ENCODE results near the gene IL1F10. TPM values are rescaled to one million over a fixed set of nuclear protein-coding genes. Genes with fewer than 3 reads are reported as not detected.

The IL1F10 gene
- total and polyA plus RNA-seq, 7 experiments from 2014 or later: not detected

- H3K4me1 ChIP-seq (ENCODE audit: control insufficient read depth in 2 of 2, insufficient read depth in 2 of 2, low read length in 2 of 2): no peaks in the 10 kb centered on the region
- no peak overlapping the region for H3K27ac Mint-ChIP-seq
- no peaks in the 10 kb centered on the region for H3K9me3 Mint-ChIP-seq
- ChIA-PET CTCF (no interaction called here), POLR2A (no interaction called here)
- no peaks in the 10 kb centered on the region for H3K36me3 ChIP-seq (ENCODE audit: control insufficient read depth in 2 of 3, insufficient read depth in 3 of 3, low read length in 3 of 3)
- H3K27me3 ChIP-seq (ENCODE audit: control insufficient read depth in 2 of 2, insufficient read depth in 2 of 2, low read length in 2 of 2): no peaks in the 10 kb centered on the region
- ATAC-seq: no peak
- no peaks in the 10 kb centered on the region for H3K9me3 ChIP-seq (ENCODE audit: control insufficient read depth in 2 of 3, low read length in 3 of 3)
- H3K4me3 Mint-ChIP-seq: no peak overlapping the region
- H3K4me1 Mint-ChIP-seq: peaks cover 0 to 4% (median 0%) of the 10 kb centered on the region in 7 donors
- peaks cover 0 to 47% (median 0%) of the 10 kb centered on the region in 5 donors for H3K27me3 Mint-ChIP-seq
- no peak for DNase-seq
- intact Hi-C loops (cut with micrococcal nuclease): no loop called here
- no peak overlapping the region for H3K27ac ChIP-seq (ENCODE audit: low read depth, low read length)
- no peak overlapping the region for H3K4me3 ChIP-seq (ENCODE audit: low read length)
- H3K36me3 Mint-ChIP-seq: peaks cover 0 to 4% (median 0%) of the 10 kb centered on the region in 5 donors
Measured at GRCh38 chr2:113032737-113033136, 35.0 kb upstream of the IL1F10 start.

GRCh38 chr2:113034016-113034415 lies 33.8 kb upstream of the IL1F10 start:
- Histone ChIP-seq H3K4me1 (ENCODE audit: control insufficient read depth in 2 of 2, insufficient read depth in 2 of 2, low read length in 2 of 2) (no peaks in the 10 kb centered on the region), H3K9me3 (ENCODE audit: control insufficient read depth in 2 of 3, low read length in 3 of 3) (no peaks in the 10 kb centered on the region), H3K4me3 (ENCODE audit: low read length) (no peak overlapping the region), H3K27me3 (ENCODE audit: control insufficient read depth in 2 of 2, insufficient read depth in 2 of 2, low read length in 2 of 2) (no peaks in the 10 kb centered on the region), H3K27ac (ENCODE audit: low read depth, low read length) (no peak overlapping the region), H3K36me3 (ENCODE audit: control insufficient read depth in 2 of 3, insufficient read depth in 3 of 3, low read length in 3 of 3) (no peaks in the 10 kb centered on the region)
- Mint-ChIP-seq H3K4me3 (no peak overlapping the region), H3K36me3 (peaks cover 0 to 4% (median 0%) of the 10 kb centered on the region in 5 donors), H3K9me3 (no peaks in the 10 kb centered on the region), H3K4me1 (peaks cover 0 to 4% (median 0%) of the 10 kb centered on the region in 7 donors), H3K27me3 (peaks cover 0 to 43% (median 4%) of the 10 kb centered on the region in 5 donors), H3K27ac (no peak overlapping the region)
- POLR2A ChIA-PET: no interaction called here
- CTCF ChIA-PET: no interaction called here
- intact Hi-C loops (cut with micrococcal nuclease): no loop called here
- ATAC-seq: no peak
- no peak for DNase-seq

GRCh38 chr2:113036763-113037162 lies 31.0 kb upstream of the IL1F10 start:
- intact Hi-C loops (cut with micrococcal nuclease): no loop called here
- H3K27ac ChIP-seq (ENCODE audit: low read depth, low read length): no peak overlapping the region
- CTCF ChIA-PET: interaction anchor here (1.3 kb wide), 1 partner anchor 101 kb away, joined by 3 read pairs; no protein-coding TSS in a partner anchor
- DNase-seq (no peak), ATAC-seq (no peak)
- H3K36me3 Mint-ChIP-seq: peaks cover 0 to 4% (median 0%) of the 10 kb centered on the region in 5 donors
- H3K9me3 Mint-ChIP-seq: no peaks in the 10 kb centered on the region
- H3K36me3 ChIP-seq (ENCODE audit: control insufficient read depth in 2 of 3, insufficient read depth in 3 of 3, low read length in 3 of 3): no peaks in the 10 kb centered on the region
- H3K4me3 ChIP-seq (ENCODE audit: low read length): no peak overlapping the region
- H3K27me3 ChIP-seq (ENCODE audit: control insufficient read depth in 2 of 2, insufficient read depth in 2 of 2, low read length in 2 of 2): no peaks in the 10 kb centered on the region
- H3K4me1 Mint-ChIP-seq: peaks cover 0 to 5% (median 0%) of the 10 kb centered on the region in 7 donors
- peaks cover 0 to 40% (median 2%) of the 10 kb centered on the region in 5 donors for H3K27me3 Mint-ChIP-seq
- POLR2A ChIA-PET: no interaction called here
- H3K27ac Mint-ChIP-seq: no peak overlapping the region
- H3K4me1 ChIP-seq (ENCODE audit: control insufficient read depth in 2 of 2, insufficient read depth in 2 of 2, low read length in 2 of 2): no peaks in the 10 kb centered on the region
- no peaks in the 10 kb centered on the region for H3K9me3 ChIP-seq (ENCODE audit: control insufficient read depth in 2 of 3, low read length in 3 of 3)
- H3K4me3 Mint-ChIP-seq: no peak overlapping the region

GRCh38 chr2:113038291-113038690 lies 29.5 kb upstream of the IL1F10 start:
- H3K36me3 ChIP-seq (ENCODE audit: control insufficient read depth in 2 of 3, insufficient read depth in 3 of 3, low read length in 3 of 3): no peaks in the 10 kb centered on the region
- DNase-seq (no peak), ATAC-seq (no peak)
- ChIA-PET POLR2A (interaction anchor here (0.6 kb wide), 1 partner anchor 22 kb away, joined by 3 read pairs; no protein-coding TSS in a partner anchor), CTCF (no interaction called here)
- Mint-ChIP-seq H3K27me3 (peaks cover 0 to 43% (median 4%) of the 10 kb centered on the region in 5 donors), H3K36me3 (peaks cover 0 to 4% (median 0%) of the 10 kb centered on the region in 5 donors), H3K4me1 (peaks cover 0 to 4% (median 0%) of the 10 kb centered on the region in 7 donors), H3K4me3 (no peak overlapping the region), H3K27ac (no peak overlapping the region), H3K9me3 (no peaks in the 10 kb centered on the region)
- intact Hi-C loops (cut with micrococcal nuclease): no loop called here
- H3K27me3 ChIP-seq (ENCODE audit: control insufficient read depth in 2 of 2, insufficient read depth in 2 of 2, low read length in 2 of 2): no peaks in the 10 kb centered on the region
- H3K9me3 ChIP-seq (ENCODE audit: control insufficient read depth in 2 of 3, low read length in 3 of 3): no peaks in the 10 kb centered on the region
- H3K27ac ChIP-seq (ENCODE audit: low read depth, low read length): no peak overlapping the region
- no peak overlapping the region for H3K4me3 ChIP-seq (ENCODE audit: low read length)
- H3K4me1 ChIP-seq (ENCODE audit: control insufficient read depth in 2 of 2, insufficient read depth in 2 of 2, low read length in 2 of 2): no peaks in the 10 kb centered on the region

GRCh38 chr2:113039158-113039557 lies 28.6 kb upstream of the IL1F10 start:
- Histone ChIP-seq H3K27ac (ENCODE audit: low read depth, low read length) (no peak overlapping the region), H3K4me1 (ENCODE audit: control insufficient read depth in 2 of 2, insufficient read depth in 2 of 2, low read length in 2 of 2) (no peaks in the 10 kb centered on the region), H3K9me3 (ENCODE audit: control insufficient read depth in 2 of 3, low read length in 3 of 3) (no peaks in the 10 kb centered on the region), H3K4me3 (ENCODE audit: low read length) (no peak overlapping the region), H3K36me3 (ENCODE audit: control insufficient read depth in 2 of 3, insufficient read depth in 3 of 3, low read length in 3 of 3) (no peaks in the 10 kb centered on the region), H3K27me3 (ENCODE audit: control insufficient read depth in 2 of 2, insufficient read depth in 2 of 2, low read length in 2 of 2) (no peaks in the 10 kb centered on the region)
- Mint-ChIP-seq H3K36me3 (peaks cover 0 to 4% (median 0%) of the 10 kb centered on the region in 5 donors), H3K4me1 (peaks cover 0 to 4% (median 0%) of the 10 kb centered on the region in 7 donors), H3K4me3 (no peak overlapping the region), H3K27ac (peak overlapping the region in 1 of 9 donors; percentile 55), H3K27me3 (peaks cover 0 to 45% (median 4%) of the 10 kb centered on the region in 5 donors), H3K9me3 (no peaks in the 10 kb centered on the region)
- ChIA-PET CTCF (no interaction called here), POLR2A (no interaction called here)
- intact Hi-C loops (cut with micrococcal nuclease): no loop called here
- no peak for ATAC-seq
- DNase-seq: no peak

- Histone ChIP-seq H3K9me3 (ENCODE audit: control insufficient read depth in 2 of 3, low read length in 3 of 3) (no peaks in the 10 kb centered on the region), H3K27me3 (ENCODE audit: control insufficient read depth in 2 of 2, insufficient read depth in 2 of 2, low read length in 2 of 2) (no peaks in the 10 kb centered on the region), H3K27ac (ENCODE audit: low read depth, low read length) (no peak overlapping the region), H3K4me1 (ENCODE audit: control insufficient read depth in 2 of 2, insufficient read depth in 2 of 2, low read length in 2 of 2) (no peaks in the 10 kb centered on the region), H3K36me3 (ENCODE audit: control insufficient read depth in 2 of 3, insufficient read depth in 3 of 3, low read length in 3 of 3) (no peaks in the 10 kb centered on the region), H3K4me3 (ENCODE audit: low read length) (no peak overlapping the region)
- H3K27ac Mint-ChIP-seq: peak overlapping the region in 1 of 9 donors; percentile 55
- DNase-seq (no peak), ATAC-seq (no peak)
- ChIA-PET CTCF (no interaction called here), POLR2A (no interaction called here)
- no peaks in the 10 kb centered on the region for H3K9me3 Mint-ChIP-seq
- peaks cover 0 to 4% (median 0%) of the 10 kb centered on the region in 5 donors for H3K36me3 Mint-ChIP-seq
- intact Hi-C loops (cut with micrococcal nuclease): no loop called here
- no peak overlapping the region for H3K4me3 Mint-ChIP-seq
- H3K4me1 Mint-ChIP-seq: peaks cover 0 to 4% (median 0%) of the 10 kb centered on the region in 7 donors
- H3K27me3 Mint-ChIP-seq: peaks cover 0 to 44% (median 4%) of the 10 kb centered on the region in 5 donors
Measured at GRCh38 chr2:113039719-113040118, 28.1 kb upstream of the IL1F10 start.

- no peak overlapping the region for H3K4me3 ChIP-seq (ENCODE audit: low read length)
- intact Hi-C loops (cut with micrococcal nuclease): no loop called here
- Mint-ChIP-seq H3K27ac (no peak overlapping the region), H3K4me1 (peaks cover 0 to 4% (median 0%) of the 10 kb centered on the region in 7 donors), H3K4me3 (no peak overlapping the region), H3K27me3 (peaks cover 0 to 48% (median 4%) of the 10 kb centered on the region in 5 donors), H3K36me3 (peaks cover 0 to 5% (median 0%) of the 10 kb centered on the region in 5 donors), H3K9me3 (no peaks in the 10 kb centered on the region)
- no peaks in the 10 kb centered on the region for H3K27me3 ChIP-seq (ENCODE audit: control insufficient read depth in 2 of 2, insufficient read depth in 2 of 2, low read length in 2 of 2)
- ChIA-PET POLR2A (no interaction called here), CTCF (interaction anchor here (0.7 kb wide), 1 partner anchor 17 kb away, joined by 3 read pairs; the partner anchor contains the start of gene IL36RN)
- no peaks in the 10 kb centered on the region for H3K9me3 ChIP-seq (ENCODE audit: control insufficient read depth in 2 of 3, low read length in 3 of 3)
- DNase-seq: no peak
- no peaks in the 10 kb centered on the region for H3K4me1 ChIP-seq (ENCODE audit: control insufficient read depth in 2 of 2, insufficient read depth in 2 of 2, low read length in 2 of 2)
- no peaks in the 10 kb centered on the region for H3K36me3 ChIP-seq (ENCODE audit: control insufficient read depth in 2 of 3, insufficient read depth in 3 of 3, low read length in 3 of 3)
- H3K27ac ChIP-seq (ENCODE audit: low read depth, low read length): no peak overlapping the region
- no peak for ATAC-seq
Measured at GRCh38 chr2:113041871-113042270, 25.9 kb upstream of the IL1F10 start.
